Ovary (tissue), 9 donors: ENCODE results near the gene TDRKH. TPM values are rescaled to one million over a fixed set of nuclear protein-coding genes. Genes with fewer than 3 reads are reported as not detected.

Experiments
- DNase-seq, 5 donors: peaks; one replicate each; pipeline ENCODE4 v3.0.0-alpha.2; 2019 to 2020
- H3K27ac ChIP-seq, 2 donors: fragments of 200-600 bp; one replicate each; pipeline versions ENCODE4 v1.5.1 to v1.8.0; 2019 to 2022
- H3K27me3 ChIP-seq: fragments of 200-600 bp; one replicate; pipeline ENCODE4 v1.8.0; 2022
- H3K36me3 ChIP-seq: fragments of 200-600 bp; sonication (generic); one replicate; pipeline ENCODE4 v1.5.1; 2019
- H3K4me1 ChIP-seq: one replicate; pipeline ENCODE4 v1.8.1; 2013; ENCODE audit warnings: mild to moderate bottlenecking, moderate library complexity; ENCODE audit not compliant: insufficient read depth
- H3K4me3 ChIP-seq: fragments of 200-600 bp; sonication (generic); one replicate; pipeline ENCODE4 v1.5.1; 2017
- H3K9me3 ChIP-seq, 2 donors: fragments of 200-600 bp in 1 of 2; sonication (generic) in 1 of 2; one replicate each; pipeline versions ENCODE4 v1.5.1 to v1.8.1; 2013 to 2019; ENCODE audit warnings: mild to moderate bottlenecking in 1 of 2, moderate library complexity in 1 of 2
- EP300 ChIP-seq: sonication (generic); formaldehyde crosslinking; IDR thresholded peaks from one replicate; pipeline ENCODE4 v1.6.1; 2017; ENCODE audit warnings: antibody characterized with exemption
- POLR2A ChIP-seq: fragments of 450-650 bp; IDR thresholded peaks from one replicate; pipeline ENCODE4 v1.6.1; 2017; ENCODE audit warnings: antibody characterized with exemption, mild to moderate bottlenecking, moderate library complexity
- WGBS, 3 donors: extraction: QIAGEN DNeasy Blood & Tissue Kit in 1 of 3; methylation state at CpG; one replicate each; pipeline versions ENCODE4 v1.1.5 to v1.1.7; 2013 to 2017; 5-methylcytosine and 5-hydroxymethylcytosine counted together
- intact Hi-C, 4 donors: fragments of 100-400 bp; cut with DNase I; formaldehyde crosslinking; loops; one replicate each; pipeline versions ENCODE4 v1.11.0 to v1.15.1; 2022 to 2023
- polyA plus RNA-seq, 2 donors: library from polyadenylated mRNA; stranded (reverse); fragments of 200-250 nt in 1 of 2; fragments of 350-450 nt in 1 of 2; fragmentation: Illumina TruSeq in 1 of 2; extraction: RNeasy Lipid Tissue Mini Kit (QIAGEN cat#74804) in 1 of 2; gene quantifications; one replicate each; pipeline ENCODE4 v1.2.3, GENCODE V29; 2013 to 2014
- total RNA-seq, 7 donors: library from RNA; depleted of rRNA in 2 of 7; stranded (reverse); fragments of >200 nt in 2 of 7; fragmentation: NEBNext Ultra II Directional in 3 of 7; extraction: Animal tissue kit (Norgen Biotek cat#: 25700) in 3 of 7; gene quantifications; one replicate each; pipeline versions ENCODE4 v1.1.0 to v1.2.4, GENCODE V29; 2016 to 2023
- TF ChIP-seq, protein P1 (sequence below), 3 donors: fragments of 450-650 bp in 2 of 3; fragments of 200-600 bp in 1 of 3; IDR thresholded peaks; one replicate each; pipeline versions ENCODE4 v1.5.1 to v1.8.0; 2016 to 2022; ENCODE audit warnings: antibody characterized with exemption in 3 of 3, mild to moderate bottlenecking in 1 of 3
- donor health status: DM: no; HTN: no; CAD: no; lungs with moderate emphysema.
- donor health status: DM: no; HTN: no; CAD: no.
- donor health status: Bipolar disorder and iron deficiency.
- donor health status: DM: yes; HTN: yes; CAD: no.
- donor health status: DM: no; HTN: no; CAD: no.
- donor health status: DM: yes; HTN: yes; CAD: no.

TDRKH gene
- total and polyA plus RNA-seq, 9 donors, result 1.5 to 6.6 (median 3.2) TPM

DNA sequence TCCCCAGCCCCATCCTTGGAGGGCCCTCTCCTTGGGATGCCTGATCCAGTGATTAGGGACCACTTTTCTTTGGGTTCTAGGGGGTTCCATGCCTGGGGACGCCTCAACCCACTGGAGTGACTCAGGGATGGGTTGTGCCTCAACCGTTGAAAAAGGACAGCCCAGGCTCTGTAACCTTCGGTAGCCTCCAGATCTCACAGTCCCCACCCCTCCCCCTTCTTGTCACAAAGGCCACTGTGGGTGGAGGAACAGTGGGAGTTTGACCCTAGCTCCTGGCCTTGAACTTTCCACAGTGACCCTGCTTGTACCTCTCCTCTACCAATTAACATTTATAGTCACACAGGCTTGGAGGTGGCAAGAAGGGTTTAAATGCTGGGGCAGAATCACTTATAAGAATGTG is 43.9 kb upstream of the TDRKH start:
- intact Hi-C loops, result no loop called here
- H3K27ac ChIP-seq, result no peak overlapping the region
- H3K36me3 ChIP-seq, result no peaks in the 10 kb centered on the region
- no peak for DNase-seq
- H3K27me3 ChIP-seq, result no peaks in the 10 kb centered on the region
- H3K4me3 ChIP-seq, result no peak overlapping the region
- H3K9me3 ChIP-seq, result no peaks in the 10 kb centered on the region
- H3K4me1 ChIP-seq, result no peaks in the 10 kb centered on the region
- WGBS, 3 donors, result 71 to 76% (median 75%) methylated on average over 3 of the region's 3 CpGs
- TF ChIP-seq, protein P1, sequence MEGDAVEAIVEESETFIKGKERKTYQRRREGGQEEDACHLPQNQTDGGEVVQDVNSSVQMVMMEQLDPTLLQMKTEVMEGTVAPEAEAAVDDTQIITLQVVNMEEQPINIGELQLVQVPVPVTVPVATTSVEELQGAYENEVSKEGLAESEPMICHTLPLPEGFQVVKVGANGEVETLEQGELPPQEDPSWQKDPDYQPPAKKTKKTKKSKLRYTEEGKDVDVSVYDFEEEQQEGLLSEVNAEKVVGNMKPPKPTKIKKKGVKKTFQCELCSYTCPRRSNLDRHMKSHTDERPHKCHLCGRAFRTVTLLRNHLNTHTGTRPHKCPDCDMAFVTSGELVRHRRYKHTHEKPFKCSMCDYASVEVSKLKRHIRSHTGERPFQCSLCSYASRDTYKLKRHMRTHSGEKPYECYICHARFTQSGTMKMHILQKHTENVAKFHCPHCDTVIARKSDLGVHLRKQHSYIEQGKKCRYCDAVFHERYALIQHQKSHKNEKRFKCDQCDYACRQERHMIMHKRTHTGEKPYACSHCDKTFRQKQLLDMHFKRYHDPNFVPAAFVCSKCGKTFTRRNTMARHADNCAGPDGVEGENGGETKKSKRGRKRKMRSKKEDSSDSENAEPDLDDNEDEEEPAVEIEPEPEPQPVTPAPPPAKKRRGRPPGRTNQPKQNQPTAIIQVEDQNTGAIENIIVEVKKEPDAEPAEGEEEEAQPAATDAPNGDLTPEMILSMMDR (IDR thresholded peaks at IDR 0.05), result no peak
- TF ChIP-seq EP300 (no peak), POLR2A (no peak)

DNA sequence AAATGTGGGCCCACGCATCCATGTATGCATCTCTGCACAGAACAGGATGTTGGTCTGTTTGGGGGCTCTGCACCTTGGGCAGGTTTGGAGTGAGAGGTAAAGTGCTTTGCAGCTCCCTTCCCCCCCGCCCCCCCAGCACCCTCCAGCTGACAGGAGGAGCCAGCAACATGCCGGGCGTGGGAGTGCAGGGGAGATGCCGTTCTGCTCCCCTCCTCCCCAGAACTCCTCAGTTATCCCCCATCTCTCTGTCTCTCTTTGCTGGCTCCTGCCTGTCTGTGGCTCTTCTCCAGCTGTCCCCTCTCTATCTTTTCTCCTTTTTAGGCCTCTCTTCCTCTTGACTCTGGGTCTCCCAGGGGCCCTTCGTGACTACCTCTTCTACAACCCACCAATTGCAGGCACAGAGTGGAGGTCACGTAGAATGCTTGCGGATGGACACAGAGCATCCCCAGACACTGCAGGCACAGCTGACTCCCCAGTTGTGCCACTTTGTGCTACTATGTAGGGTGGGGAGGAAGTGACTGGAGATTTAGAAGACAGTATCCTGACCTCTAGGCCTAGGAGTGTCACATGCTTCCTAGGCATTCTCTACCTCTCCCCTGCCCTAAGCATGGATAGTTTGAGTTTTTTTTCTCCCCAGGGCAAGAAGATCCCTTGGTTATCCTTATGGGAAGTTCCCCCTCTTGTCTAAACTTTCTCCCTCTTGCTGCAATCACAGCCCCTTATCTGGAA is 43.0 kb upstream of the TDRKH start:
- Histone ChIP-seq H3K9me3 (no peaks in the 10 kb centered on the region), H3K36me3 (no peaks in the 10 kb centered on the region), H3K4me3 (no peak overlapping the region), H3K4me1 (no peaks in the 10 kb centered on the region), H3K27ac (no peak overlapping the region), H3K27me3 (no peaks in the 10 kb centered on the region)
- WGBS, 3 donors, result 59 to 78% (median 62%) methylated on average over 8 of the region's 8 CpGs
- no peak for DNase-seq
- intact Hi-C loops, result no loop called here
- no peak for TF ChIP-seq POLR2A
- TF ChIP-seq, protein P1 (IDR thresholded peaks at IDR 0.05), result no peak
- no peak for TF ChIP-seq EP300

DNA sequence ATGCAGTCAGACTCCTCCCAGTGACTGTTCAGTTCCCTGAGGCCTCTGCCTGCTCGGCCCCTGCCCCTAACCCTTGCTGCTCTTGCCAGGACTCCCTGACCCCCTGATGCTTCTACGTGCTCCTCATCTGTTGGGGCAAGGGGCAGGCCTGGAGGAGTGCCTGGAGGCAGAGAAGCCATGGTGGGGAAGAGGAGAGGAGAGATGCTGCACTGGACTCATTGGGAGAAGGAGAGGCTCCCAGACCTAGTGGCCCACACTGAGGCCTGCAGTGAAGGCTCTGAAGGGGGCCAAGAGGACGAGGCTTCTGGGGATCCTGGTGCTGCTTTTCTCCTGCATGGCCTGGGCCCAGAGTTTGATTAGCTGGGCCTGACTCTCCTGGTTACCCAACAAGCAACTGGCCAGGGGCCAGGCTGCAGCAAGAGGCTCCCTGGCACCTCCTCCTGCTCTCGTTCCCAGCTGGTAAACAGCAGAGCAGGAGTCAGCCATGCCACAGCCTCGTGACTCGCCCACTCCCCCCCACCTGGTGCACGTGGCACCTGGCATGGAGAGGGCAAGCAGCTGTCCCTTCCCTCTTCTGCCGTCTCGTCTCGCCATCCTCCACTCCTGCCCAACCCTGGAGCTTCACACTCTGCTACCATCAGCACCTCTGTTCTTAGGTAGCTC is 42.1 kb upstream of the TDRKH start:
- Histone ChIP-seq H3K27ac (no peak overlapping the region), H3K4me3 (no peak overlapping the region), H3K9me3 (no peaks in the 10 kb centered on the region), H3K4me1 (no peaks in the 10 kb centered on the region), H3K27me3 (no peaks in the 10 kb centered on the region), H3K36me3 (no peaks in the 10 kb centered on the region)
- intact Hi-C loops, result no loop called here
- TF ChIP-seq, protein P1 (IDR thresholded peaks at IDR 0.05), result no peak
- no peak for TF ChIP-seq EP300
- TF ChIP-seq POLR2A, result no peak
- DNase-seq, result peak in 2 of 5 donors; percentile 42 to 69
- WGBS, 3 donors, result 46 to 65% (median 64%) methylated on average over 10 of the region's 10 CpGs

DNA sequence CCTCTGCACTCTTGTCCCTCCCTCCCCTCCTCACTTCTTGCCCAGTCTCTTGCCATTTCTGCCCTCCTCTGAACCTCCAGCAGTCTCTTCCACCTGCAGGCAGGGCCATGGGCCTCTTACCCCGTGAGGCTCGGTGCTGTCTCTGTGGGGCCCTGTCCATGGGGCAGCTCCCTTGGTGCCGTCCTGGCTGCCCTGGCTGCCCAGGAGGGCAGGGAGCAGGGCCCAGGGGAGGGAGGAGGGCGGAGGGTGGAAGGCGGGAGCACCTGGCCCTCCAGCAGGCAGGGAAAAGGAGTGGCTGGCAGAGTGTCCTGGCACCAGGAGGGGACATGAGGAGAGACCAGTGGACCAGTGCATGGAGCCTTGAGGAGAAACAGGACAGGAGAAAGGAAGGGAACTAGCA is 41.3 kb upstream of the TDRKH start, which contains the start of gene RORC:
RORC (minus strand) TSS at position 198 of the 400 bp plus-strand sequence; CDS start at position 160, 38 bp downstream.
- Histone ChIP-seq H3K4me1 (no peaks in the 10 kb centered on the region), H3K4me3 (no peak within 1 kb of the TSS), H3K36me3 (no peaks in the 10 kb centered on the region), H3K27ac (no peak within 1 kb of the TSS), H3K9me3 (no peaks in the 10 kb centered on the region), H3K27me3 (no peaks in the 10 kb centered on the region)
- intact Hi-C loops, result no loop called here
- no peak for DNase-seq
- 78 to 83% (median 80%) methylated on average over 5 of the region's 5 CpGs for WGBS, 3 donors
- TF ChIP-seq POLR2A (no peak), EP300 (no peak)
- TF ChIP-seq, protein P1 (IDR thresholded peaks at IDR 0.05), result no peak
